ENCODE measurements around the gene FNDC1.

FNDC1 gene

DNA sequence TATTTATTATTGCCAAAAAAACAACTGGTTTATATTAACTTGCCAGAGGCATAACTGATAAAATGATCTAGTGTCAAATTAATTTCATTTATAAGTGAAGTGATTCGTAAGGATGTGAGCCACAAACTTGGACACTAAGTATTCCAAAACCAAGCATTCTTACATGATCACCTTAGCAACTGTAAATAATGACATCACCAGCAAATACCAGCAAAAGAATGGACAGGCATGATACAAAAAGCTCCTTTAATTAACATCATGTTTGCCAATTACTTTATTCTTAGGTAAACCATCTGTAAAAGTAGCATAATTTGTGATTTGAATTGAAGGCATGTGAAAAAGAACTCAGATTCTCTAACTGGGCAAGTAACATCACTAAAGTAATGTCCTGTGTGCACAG, 17.2 kb upstream of the FNDC1 start:
- TF ChIP-seq, protein P1, sequence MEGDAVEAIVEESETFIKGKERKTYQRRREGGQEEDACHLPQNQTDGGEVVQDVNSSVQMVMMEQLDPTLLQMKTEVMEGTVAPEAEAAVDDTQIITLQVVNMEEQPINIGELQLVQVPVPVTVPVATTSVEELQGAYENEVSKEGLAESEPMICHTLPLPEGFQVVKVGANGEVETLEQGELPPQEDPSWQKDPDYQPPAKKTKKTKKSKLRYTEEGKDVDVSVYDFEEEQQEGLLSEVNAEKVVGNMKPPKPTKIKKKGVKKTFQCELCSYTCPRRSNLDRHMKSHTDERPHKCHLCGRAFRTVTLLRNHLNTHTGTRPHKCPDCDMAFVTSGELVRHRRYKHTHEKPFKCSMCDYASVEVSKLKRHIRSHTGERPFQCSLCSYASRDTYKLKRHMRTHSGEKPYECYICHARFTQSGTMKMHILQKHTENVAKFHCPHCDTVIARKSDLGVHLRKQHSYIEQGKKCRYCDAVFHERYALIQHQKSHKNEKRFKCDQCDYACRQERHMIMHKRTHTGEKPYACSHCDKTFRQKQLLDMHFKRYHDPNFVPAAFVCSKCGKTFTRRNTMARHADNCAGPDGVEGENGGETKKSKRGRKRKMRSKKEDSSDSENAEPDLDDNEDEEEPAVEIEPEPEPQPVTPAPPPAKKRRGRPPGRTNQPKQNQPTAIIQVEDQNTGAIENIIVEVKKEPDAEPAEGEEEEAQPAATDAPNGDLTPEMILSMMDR (IDR thresholded peaks at IDR 0.05; ENCODE audit: control insufficient read depth, insufficient read depth, low read depth, low read length, missing control alignments), result no peak
- DNase-seq (ENCODE audit: low read depth), result no peak
- H3K4me3 ChIP-seq (ENCODE audit: control insufficient read depth, low read depth, low read length), result no peak overlapping the region

DNA sequence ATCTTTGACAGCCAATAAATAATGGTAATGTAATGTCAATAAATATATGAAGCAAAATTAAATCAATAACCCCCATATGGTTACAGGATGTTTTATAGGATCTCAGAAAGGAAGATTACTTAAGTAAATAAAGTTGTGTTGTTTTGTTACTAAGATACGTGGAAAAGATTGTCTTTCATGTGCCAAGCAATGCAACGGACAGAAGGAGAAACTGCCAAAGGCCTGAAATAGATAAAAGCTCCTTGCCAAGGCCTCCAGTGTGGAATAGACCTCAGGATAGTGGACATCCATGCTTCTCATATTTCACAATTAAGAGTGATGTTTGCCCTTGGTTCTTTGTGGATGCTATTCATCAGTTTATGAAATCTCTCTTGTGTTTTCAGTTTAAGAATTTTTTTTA, 16.4 kb upstream of the FNDC1 start:
- no peak for DNase-seq (ENCODE audit: low read depth)
- TF ChIP-seq, protein P1 (IDR thresholded peaks at IDR 0.05; ENCODE audit: control insufficient read depth, insufficient read depth, low read depth, low read length, missing control alignments), result no peak
- H3K4me3 ChIP-seq (ENCODE audit: control insufficient read depth, low read depth, low read length), result no peak overlapping the region

DNA sequence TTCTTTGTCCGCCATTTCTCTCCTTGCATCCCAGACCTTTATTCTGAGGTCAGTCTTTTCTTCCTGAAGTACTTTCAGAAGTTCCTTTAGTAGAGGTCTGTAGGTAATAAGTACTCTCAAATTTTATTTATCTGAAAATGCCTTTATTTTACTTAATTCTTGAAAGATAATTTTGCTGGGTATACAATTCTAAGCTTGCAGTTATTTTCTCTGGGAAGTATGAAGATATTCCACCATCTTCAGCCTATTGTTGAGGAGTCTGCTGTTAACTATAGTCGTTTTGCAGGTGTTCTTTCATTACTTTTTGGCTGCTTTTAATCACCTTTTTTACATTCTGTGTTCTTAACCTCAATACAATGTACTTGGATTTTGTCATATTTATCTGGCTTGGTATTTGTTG, 13.5 kb upstream of the FNDC1 start:
- DNase-seq (ENCODE audit: low read depth), result no peak
- TF ChIP-seq, protein P1 (IDR thresholded peaks at IDR 0.05; ENCODE audit: control insufficient read depth, insufficient read depth, low read depth, low read length, missing control alignments), result no peak

DNA sequence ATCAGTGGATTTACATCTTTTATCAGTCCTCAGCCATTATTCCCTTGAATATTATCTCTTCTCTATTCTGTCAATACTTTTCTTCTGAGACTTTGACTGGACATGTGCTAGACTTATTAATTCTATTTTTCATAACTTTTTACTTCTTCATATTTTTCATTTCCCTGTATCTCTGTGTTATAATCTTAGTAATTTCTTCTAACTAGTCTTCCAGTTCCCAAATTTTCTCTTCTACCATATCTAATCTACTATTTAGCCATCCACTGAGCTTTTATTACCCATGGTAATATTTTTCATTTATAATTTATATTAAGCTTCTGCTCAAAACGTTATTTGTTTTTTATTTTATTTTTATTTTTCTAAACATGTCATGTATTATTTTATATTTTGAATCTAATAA, 13.1 kb upstream of the FNDC1 start:
- DNase-seq (ENCODE audit: low read depth), result no peak
- TF ChIP-seq, protein P1 (IDR thresholded peaks at IDR 0.05; ENCODE audit: control insufficient read depth, insufficient read depth, low read depth, low read length, missing control alignments), result no peak
- no peak overlapping the region for H3K4me3 ChIP-seq (ENCODE audit: control insufficient read depth, low read depth, low read length)

More for the DNA sequence above, 13.5 kb upstream of the FNDC1 start:
- no peak overlapping the region for H3K4me3 ChIP-seq (ENCODE audit: control insufficient read depth, low read depth, low read length)

DNA sequence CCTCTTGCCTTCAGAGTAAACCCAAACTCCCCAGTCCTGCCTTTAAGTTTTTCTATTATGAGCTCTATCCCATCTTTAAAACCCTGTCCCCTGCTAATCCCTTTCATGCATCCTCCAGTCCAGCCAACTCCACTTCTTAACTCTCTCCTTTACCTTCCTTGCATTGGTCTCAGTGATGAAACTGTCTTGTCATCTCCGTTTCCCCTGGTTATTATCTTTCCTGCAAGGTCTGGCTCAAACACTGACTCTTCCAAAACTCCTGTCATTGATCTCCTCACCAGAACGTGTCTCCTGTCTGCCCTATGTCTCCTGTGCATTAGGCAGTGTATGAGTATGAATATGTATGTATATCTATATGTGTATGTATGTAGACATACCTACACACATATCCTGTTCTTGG, 11.8 kb upstream of the FNDC1 start:
- DNase-seq (ENCODE audit: low read depth), result no peak
- H3K4me3 ChIP-seq (ENCODE audit: control insufficient read depth, low read depth, low read length), result no peak overlapping the region
- TF ChIP-seq, protein P1 (IDR thresholded peaks at IDR 0.05; ENCODE audit: control insufficient read depth, insufficient read depth, low read depth, low read length, missing control alignments), result no peak

DNA sequence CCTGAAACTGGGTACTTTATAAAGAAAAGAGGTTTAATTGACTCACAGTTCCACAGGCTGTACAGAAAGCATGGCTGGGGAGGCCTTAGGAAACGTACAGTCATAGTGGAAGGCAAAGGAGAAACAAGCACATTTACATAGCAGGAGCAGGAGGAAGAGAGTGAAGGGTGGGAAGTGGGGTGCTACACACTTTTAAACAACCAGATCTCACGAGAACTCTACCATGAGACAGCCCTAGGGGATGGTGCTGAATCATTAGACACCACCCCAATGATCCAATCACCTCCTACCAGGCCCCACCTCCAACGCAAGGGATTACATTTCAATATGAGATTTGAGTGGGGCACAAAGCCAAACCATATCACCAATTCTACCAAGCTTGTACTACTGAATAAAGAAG, 7.4 kb upstream of the FNDC1 start:
- TF ChIP-seq, protein P1 (IDR thresholded peaks at IDR 0.05; ENCODE audit: control insufficient read depth, insufficient read depth, low read depth, low read length, missing control alignments), result no peak
- DNase-seq (ENCODE audit: low read depth), result no peak
- H3K4me3 ChIP-seq (ENCODE audit: control insufficient read depth, low read depth, low read length), result no peak overlapping the region

DNA sequence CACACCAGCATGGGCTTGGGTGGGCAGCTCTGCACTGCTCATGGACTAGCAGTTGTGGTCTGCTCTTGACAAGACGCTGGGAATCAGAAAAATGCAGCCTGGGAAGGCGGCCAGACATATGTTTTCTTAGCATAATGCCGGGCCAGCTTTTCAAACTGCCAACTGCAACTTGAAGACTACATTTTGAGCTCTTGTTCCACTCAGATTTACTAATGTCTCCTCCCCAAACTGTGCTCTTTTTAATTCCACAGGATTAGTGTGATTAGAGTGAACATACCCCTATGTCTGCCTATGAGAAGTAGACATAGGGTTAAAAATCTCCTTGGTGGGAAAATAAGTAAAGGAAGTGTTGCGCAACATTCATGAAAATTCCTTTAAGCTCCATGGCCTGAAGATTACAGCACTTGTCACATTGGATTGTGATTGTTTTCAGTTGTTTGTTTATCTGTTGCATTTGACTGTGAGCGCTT, 5.3 kb upstream of the FNDC1 start:
- TF ChIP-seq, protein P1 (IDR thresholded peaks at IDR 0.05; ENCODE audit: control insufficient read depth, insufficient read depth, low read depth, low read length, missing control alignments), result no peak
- no peak for DNase-seq (ENCODE audit: low read depth)
- H3K4me3 ChIP-seq (ENCODE audit: control insufficient read depth, low read depth, low read length), result no peak overlapping the region
